Measurements from ENCODE around the gene SALL3.

- TF ChIP-seq POLR2A (IDR thresholded peaks at IDR 0.05) (no peak), CTCF (IDR thresholded peaks at IDR 0.05) (peak in 2 of 6 experiments; percentile 28 to 38), POLR2AphosphoS5 (IDR thresholded peaks at IDR 0.05) (no peak), EP300 (IDR thresholded peaks at IDR 0.05) (no peak)
Observed at GRCh38 chr18:78984941-78985784, 5.5 kb downstream of the SALL3 start.
